ENCODE data around the gene MAP3K9. TPM values are rescaled to one million over a fixed set of nuclear protein-coding genes. Genes with fewer than 3 reads are reported as not detected.
A peak's percentile ranks its signal among the peaks of the same experiment; 100 is the strongest.

The MAP3K9 gene
- total and polyA plus RNA-seq, 9 of the 15 experiments (the other 6 are each of a cell fraction or from before 2014, with no cell fraction given): 0.03 to 0.60 (median 0.36) TPM

DNA sequence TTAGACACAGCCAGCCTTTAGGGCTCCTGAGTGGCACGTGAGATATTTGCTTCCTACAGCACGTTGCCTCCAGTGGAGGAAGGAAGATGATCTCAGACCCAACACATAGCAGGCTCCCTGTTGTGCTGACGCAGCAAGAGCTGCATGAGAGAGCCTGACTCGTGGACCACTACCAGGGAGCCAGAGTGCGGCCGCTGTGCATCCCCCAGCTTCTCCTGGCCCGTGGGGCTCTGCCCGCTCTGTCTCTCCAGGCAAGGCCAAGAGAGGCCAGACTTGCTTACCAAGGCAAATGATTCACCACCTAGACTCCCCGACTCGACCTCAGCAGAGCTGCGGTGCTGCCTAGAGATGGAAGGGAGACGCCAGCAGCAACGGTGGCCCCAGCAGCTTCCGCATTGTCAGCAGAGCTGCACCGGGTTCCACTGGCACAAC is 37.5 kb downstream of the MAP3K9 start:
- Histone ChIP-seq H3K4me1 (replicated peaks in 1 of 2; ENCODE audit: control insufficient read depth in 2 of 2, insufficient read depth in 2 of 2, low read length in 2 of 2) (no peaks in the 10 kb centered on the region), H3K27me3 (ENCODE audit: control insufficient read depth in 2 of 2, insufficient read depth in 2 of 2, low read length in 2 of 2) (peaks cover 0 to 10% of the 10 kb centered on the region in 2 experiments; a peak in 2 of 5 replicates), H3K4me2 (ENCODE audit: insufficient read depth, low read length) (no peak overlapping the region), H3K27ac (ENCODE audit: extremely low read depth, low read depth, low read length) (no peak overlapping the region), H3K79me2 (ENCODE audit: control insufficient read depth, insufficient read depth, low read length) (no peaks in the 10 kb centered on the region), H3K4me3 (no peak overlapping the region), H3K9me3 (replicated peaks; ENCODE audit: control insufficient read depth, insufficient read depth, low read depth, low read length) (no peaks in the 10 kb centered on the region), H3K9me1 (ENCODE audit: control insufficient read depth, insufficient read depth, low read length) (no peaks in the 10 kb centered on the region), H2AFZ (ENCODE audit: low read depth, low read length) (no peak overlapping the region), H3K9ac (ENCODE audit: insufficient read depth in 1 of 2, low read depth in 2 of 2, low read length in 2 of 2) (no peak overlapping the region), H3K36me3 (ENCODE audit: control insufficient read depth, insufficient read depth, low read length) (no peaks in the 10 kb centered on the region), H4K20me1 (replicated peaks; ENCODE audit: control insufficient read depth, insufficient read depth, low read length) (no peaks in the 10 kb centered on the region)
- CTCF ChIA-PET (ENCODE audit: low intra/inter-chr PET ratio): no interaction called here
- ATAC-seq: no peak
- no peak for DNase-seq (ENCODE audit: extremely low read depth in 1 of 4, low spot score in 3 of 4)
- in situ Hi-C loops (cut with MboI): no loop called here
- intact Hi-C loops (cut with micrococcal nuclease): no loop called here
- BruUV-seq (replicated peaks): no TSS peak
- TF ChIP-seq, protein P1, sequence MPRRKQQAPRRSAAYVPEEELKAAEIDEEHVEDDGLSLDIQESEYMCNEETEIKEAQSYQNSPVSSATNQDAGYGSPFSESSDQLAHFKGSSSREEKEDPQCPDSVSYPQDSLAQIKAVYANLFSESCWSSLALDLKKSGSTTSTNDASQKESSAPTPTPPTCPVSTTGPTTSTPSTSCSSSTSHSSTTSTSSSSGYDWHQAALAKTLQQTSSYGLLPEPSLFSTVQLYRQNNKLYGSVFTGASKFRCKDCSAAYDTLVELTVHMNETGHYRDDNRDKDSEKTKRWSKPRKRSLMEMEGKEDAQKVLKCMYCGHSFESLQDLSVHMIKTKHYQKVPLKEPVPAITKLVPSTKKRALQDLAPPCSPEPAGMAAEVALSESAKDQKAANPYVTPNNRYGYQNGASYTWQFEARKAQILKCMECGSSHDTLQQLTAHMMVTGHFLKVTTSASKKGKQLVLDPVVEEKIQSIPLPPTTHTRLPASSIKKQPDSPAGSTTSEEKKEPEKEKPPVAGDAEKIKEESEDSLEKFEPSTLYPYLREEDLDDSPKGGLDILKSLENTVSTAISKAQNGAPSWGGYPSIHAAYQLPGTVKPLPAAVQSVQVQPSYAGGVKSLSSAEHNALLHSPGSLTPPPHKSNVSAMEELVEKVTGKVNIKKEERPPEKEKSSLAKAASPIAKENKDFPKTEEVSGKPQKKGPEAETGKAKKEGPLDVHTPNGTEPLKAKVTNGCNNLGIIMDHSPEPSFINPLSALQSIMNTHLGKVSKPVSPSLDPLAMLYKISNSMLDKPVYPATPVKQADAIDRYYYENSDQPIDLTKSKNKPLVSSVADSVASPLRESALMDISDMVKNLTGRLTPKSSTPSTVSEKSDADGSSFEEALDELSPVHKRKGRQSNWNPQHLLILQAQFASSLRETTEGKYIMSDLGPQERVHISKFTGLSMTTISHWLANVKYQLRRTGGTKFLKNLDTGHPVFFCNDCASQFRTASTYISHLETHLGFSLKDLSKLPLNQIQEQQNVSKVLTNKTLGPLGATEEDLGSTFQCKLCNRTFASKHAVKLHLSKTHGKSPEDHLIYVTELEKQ (CRISPR knock-in tag; IDR thresholded peaks at IDR 0.05): no peak
- TF ChIP-seq PHF20 (IDR thresholded peaks at IDR 0.05; ENCODE audit: partially characterized antibody) (no peak), MAFG (tag; conservative IDR thresholded peaks at IDR 0.05) (0 out of 2 replicates have a peak, but pooled peaks have one; percentile 14), DPF2 (IDR thresholded peaks at IDR 0.05) (no peak), ZNF316 (IDR thresholded peaks at IDR 0.05) (peak; percentile 44)
- WGBS (ENCODE audit: insufficient coverage, low coverage, missing lambda C conversion rate): under 1% methylated on average over 13 of the region's 15 CpGs
- no peak for FAIRE-seq
- POLR2A ChIA-PET: interaction anchor here (0.6 to 0.9 kb wide), 2 partner anchors 9 to 55 kb away, joined by 3 read pairs; no protein-coding TSS in a partner anchor
